Activated CD4-positive, alpha-beta T cell treated with anti-CD3 and anti-CD28 coated beads, Interleukin-2, amount 50 U/mL, for 1 hour (primary cell): ENCODE data around the gene NAALADL2.

Experiments
- DNase-seq: peaks from one replicate; pipeline ENCODE4 v3.0.0-alpha.2; 2020

Gene NAALADL2

DNA sequence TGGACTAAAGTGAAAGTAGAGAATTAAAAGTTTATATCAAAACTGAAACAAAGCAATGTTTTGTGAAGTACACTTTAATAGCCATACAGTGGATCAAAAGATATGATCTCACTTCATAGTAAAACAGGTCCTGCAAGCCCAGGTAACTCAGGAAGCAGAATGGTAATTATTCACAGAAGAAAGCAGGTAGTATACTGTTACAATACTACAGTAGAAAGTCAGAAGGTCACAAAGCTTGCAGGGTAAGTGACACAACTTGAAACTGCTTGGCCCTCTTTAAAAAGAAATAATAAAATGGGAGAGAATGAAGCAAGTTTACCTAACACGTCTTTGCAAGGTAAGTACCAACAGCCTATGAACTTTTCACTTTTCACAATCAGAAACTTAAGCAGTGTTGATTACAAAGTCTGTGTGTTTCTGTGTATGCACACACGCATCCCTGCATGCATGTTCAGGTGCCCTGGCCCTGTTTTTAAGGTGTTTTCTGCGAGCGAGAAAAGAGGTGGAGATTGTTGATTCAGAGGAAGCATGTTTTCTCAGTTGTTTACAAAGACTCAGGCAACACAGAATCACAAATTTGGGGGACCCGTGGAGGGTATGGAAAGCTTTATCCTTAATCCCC, at the start of gene NAALADL2:
TSS of gene NAALADL2 (plus strand) at position 221 of the 622 bp plus-strand sequence.
- DNase-seq = no peak

DNA sequence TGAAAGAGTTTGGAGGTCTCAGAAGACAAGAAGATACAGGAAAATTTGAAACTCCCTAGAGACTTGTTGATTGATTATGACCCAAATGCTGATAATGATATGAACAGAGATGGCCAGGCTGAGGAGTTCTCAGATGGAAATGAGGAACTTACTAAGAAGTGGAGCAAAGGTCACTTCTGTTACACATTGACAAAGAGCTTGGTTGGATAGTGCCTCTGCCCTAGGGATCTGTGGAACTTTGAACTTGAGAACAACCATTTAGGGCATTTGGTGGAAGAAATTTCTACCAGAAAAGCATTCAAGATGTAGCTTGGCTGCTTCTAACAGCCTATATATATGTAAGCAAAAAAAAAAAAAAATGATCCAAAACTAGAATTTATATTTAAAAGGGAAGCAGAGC, 48.9 kb upstream of the NAALADL2 start:
- no peak for DNase-seq

DNA sequence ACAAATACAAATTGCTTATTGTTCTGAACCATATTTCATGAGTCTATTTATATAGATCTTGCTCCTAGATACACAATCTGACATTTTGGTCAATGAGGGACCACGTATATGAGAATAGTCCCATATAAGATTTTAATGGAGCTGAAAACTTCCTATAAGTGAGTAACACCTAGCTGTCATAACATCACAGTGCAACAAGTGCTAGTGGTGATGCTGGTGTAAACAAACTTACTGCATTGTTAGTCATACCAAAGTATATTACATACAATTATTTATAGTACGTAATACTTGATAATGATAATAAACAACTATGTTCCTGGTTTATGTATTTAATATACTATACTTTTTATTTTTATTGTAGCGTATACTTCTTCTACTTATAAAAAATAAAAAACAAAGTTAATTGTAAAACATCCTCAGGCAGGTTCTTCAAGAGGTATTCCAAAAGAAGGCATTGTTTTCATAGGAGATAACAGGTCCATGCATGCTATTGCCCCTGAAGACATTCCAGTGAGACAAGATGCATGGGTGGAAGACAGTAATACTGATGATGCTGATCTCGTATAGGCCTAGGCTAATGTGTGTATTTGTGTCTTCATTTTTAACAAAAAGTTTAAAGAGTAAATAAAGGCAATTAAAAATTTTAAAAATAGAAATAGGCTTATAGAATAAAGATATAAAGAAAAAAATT, 46.8 kb upstream of the NAALADL2 start:
- DNase-seq = no peak

DNA sequence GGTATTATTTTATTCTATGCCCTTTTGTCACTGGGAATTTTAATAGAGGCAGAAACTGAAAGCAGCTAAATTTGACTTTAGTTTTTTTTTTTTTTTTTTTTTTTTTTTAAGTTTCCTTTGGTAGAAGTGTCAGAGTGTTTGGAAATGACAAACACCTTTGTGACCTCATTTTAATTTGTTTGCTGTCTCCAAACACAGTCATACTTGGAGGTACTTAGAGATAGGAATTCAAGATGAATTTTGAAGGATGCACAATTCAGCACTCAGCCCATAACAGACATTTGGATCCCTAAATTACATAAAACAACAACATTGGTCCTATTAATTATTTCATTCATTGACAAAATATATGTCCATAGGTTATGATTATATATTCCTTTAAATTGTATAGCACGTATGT, 43.4 kb upstream of the NAALADL2 start:
- DNase-seq = no peak

DNA sequence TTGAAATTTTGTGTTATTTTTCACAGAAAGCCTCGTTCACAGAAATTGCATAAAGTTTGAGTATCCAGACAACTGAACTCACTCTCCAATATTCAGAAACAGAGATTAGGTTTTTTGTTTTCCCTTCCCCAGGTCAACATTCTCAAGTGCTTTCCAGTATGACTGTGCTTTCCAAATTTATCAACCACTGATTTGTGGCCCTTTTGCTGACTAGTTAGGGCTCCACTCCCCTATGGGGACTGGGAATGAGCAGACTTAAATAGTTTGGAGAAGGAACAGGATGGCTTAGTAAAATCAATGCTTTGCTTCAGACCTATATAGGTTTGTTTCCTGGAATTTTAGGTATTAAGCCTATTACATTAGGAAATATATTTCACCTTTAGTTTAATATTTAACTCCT, 38.2 kb upstream of the NAALADL2 start:
- DNase-seq = no peak

DNA sequence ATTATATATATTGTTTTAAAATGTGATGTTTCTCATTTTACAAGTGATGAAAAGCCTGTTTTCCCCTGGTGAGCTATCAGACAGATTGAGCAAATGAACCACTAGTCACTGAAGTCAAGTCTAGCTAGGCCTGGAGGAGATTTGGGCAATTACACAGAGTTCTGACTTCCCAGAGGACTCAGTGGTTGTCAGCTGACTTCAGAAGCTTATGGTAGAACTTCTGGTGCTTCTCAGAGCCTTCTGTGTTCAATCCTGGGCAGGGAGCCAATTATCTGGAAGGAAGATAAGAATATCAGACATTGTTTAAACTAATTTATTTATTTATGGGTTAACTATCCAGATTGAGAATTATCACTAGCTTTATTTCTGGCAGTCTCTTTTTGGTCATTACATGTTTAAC, 37.7 kb upstream of the NAALADL2 start:
- no peak for DNase-seq

DNA sequence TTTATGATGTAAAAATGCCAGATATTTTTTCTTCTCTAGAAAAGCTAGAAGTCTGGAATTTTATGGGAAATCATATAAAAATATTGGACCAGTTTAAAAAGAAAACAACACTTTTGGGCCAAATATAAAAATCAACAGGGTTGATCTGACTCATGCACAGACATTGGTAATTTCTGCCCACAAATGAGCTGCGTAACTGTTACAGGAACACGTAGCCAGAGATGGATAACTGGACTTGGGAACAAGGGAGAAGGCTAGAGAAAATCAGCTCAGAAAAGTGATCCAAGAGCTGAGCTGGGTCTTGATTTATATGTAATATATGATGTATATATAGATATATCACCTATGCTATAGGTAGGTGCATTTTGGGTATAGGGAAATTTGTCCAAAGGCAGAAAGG, 36.8 kb upstream of the NAALADL2 start:
- DNase-seq = no peak

DNA sequence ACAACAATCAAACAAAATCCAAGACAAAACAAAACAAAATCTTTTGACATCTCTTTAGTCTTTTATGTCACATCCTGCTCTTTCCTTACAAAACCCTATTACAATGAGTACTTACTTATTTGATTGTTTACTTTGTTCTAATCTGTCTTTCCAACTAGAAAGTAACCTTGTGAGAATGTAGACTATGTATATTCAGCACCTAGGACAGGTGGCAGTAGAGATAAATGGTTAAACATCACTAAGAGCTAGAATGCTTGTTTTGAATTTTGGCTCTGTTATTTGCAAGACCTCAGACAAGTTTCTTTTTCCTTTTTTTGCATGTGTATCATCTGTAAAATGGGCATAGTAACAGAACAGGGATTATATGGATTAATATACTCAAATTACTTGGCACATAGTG, 33.1 kb upstream of the NAALADL2 start:
- DNase-seq = no peak

DNA sequence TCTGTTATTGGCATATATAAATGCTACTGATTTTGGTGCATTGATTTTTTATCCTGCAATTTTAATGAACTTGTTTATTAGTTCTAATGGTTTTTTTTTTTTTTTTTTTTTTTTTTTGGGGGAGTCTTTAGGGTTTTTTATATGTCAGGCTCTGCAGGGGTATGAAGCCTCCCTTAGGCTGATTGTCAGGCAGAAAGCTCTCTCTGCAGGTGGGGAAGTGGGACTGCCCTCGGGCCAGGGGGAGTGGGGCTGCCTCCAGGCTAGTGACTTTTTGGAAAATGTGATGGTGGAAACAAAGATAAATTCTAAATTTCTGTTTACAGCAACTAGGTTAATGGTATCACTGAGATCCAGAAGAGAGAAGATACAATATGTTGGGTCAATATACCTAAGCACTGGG, 14.4 kb upstream of the NAALADL2 start:
- DNase-seq = no peak

DNA sequence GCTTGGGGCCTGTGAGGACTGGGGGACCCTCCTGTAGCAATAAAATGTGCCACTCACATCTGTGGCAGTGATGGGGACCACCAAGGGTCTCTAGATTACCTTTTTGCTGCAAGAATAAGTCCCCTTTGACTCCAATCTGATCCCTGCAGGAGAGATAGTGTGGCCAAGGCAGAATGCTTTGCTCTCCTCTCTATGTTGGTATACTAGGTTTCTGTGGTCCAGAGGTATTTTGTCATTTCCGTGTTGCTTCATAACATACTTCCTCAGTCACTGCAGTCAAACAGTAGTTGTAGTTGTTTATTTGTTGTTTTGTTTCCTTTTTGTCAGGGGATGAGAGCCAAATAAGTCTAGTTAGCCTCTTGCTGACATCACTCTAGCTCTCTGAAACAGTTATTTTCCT, 13.1 kb upstream of the NAALADL2 start:
- no peak for DNase-seq

DNA sequence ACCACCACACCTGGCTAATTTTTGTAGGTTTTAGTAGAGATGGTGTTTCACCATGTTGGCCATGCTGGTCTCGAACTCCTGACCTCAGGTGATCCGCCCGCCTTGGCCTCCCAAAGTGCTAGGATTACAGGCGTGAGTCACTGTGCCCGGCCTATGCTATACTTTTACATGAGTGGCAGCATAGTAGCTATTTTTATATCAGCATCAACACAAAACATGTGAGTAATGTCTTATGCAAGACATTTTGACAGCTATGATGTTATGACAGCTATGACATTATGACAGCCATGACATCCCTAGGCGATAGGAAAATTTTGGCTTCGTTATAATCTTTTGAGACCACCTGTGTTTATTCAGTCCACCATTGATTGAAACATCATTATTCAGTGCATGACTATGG, 4.1 kb upstream of the NAALADL2 start:
- DNase-seq = no peak

DNA sequence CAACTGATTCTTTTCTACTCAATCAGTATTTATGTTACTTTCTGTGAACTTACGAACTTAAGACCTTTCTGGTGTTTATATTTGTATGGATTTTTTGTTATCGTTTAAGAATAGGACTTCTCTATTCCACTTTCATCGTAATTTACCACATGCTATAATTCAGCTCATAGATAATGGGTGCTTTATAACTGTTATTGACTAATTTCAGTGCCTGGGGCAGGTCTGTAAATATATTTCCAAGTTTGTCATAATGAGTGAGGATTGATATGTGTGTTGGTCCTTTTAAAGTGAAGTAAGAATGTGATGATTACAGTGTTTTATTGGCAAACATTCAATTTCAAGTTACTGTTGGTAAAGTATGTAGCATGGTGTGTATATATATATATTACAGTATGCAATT, 1.8 kb upstream of the NAALADL2 start:
- DNase-seq = no peak

DNA sequence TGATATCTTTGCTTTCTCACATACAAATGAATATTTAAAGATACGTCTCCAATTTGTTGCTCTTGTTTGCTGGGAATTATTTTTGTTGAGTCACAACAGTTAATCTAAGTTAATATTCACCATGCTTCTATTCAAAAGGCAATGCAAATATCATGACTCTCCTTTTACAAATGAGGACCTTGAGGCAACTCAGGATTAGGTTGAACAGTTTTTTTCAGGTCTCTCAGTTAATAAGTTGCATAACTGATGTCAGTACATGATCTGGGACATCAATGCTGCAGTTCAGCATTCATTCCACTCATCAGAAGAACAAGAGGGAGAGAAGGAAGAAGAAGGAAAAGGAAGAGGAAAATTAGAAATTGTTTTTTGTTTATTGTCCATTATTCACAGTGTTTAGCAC, 781 bp upstream of the NAALADL2 start:
- DNase-seq = no peak

DNA sequence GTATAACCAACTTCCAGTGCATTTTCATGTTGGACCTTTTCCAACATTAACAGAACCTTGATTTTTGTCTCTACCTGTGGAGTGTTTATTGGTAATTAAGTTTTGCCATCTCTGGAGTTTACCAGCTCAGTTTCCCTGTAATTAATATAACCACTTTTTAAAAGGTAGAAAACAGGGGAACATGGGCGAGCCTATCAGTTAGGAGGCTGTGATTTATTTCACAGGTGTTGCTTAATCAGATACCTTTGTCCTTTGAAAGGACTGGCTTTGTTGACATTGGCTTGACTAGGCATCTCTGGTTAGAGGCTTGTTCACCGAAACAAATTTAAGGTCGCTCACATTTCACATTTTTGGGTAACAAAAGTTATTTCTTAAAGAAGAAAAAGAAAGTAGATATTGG, 622 bp downstream of the NAALADL2 start:
- DNase-seq = no peak

DNA sequence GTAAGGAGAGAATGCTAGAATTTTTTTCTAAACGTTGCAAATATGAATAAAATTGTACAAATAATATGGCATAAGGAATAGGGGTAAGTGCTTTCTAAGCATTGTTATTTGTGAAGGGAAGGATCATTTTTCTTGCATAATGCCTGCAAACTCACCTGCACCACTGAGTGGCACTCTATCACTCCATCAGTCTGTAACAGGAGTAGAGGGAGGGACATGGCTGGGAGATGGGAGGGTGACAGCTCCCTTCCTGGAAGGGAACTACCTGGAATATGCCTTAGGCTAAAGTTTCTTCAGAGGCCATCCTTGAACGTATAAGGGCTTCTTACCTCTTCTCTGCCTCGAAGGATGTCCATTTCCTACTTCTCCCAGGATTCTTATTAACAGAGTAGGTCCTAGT, 3.0 kb downstream of the NAALADL2 start:
- DNase-seq = no peak

DNA sequence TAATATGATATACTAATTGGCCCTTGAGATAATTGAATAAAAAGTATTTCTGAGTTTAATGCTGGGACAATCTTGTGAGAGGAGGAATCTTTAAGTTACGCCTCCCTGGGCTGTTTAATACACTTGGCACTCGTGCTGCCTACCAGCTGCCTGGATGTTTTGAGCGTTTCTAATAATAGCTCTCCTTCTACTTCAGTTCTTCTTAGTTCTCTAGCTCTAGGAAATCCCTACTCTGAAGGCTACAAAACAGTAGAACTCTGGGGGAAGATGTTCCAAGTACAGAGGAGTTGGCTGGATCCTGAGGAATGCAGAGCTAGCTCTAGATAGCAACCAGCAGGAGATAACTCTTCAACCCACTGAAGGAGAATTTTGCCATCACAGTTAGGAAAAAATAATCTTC, 3.5 kb downstream of the NAALADL2 start:
- no peak for DNase-seq

DNA sequence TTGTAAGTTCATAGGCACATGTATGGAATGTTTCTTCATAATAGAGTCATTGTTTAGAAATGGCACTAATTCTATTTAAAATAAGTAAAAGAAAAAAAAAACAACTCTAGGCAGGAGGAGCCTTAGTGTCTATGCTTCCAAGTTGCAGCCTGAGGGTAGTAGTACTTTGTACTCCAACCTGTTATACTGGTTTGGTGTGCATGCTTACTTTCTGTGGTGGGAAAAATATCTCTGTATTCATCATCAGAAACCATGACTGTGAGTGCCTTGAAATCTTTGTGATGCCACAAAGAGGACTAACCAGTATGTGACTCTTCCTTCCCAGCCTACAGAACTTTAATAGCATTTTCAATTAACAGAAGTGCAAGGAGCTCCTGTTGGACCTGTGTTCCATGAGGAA, 4.4 kb downstream of the NAALADL2 start:
- no peak for DNase-seq

DNA sequence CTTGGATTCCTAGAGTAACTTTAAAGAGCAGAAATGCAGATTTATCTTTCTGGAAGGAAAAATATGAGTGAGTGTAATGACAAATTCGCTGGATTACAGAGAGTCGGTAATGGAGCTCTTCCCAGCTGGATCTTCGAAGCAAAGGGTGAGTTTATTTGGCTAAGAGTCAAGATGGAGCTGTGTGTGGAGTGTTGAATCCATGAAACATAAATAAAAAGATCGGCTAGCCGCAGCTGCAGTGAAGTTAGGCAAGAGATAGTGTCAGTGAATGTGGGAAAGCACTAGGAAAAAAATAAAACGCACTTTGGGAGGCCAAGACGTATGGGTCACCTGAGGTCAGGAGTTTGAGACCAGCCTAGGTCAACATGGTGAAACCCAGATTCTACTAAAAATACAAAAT, 10.3 kb downstream of the NAALADL2 start:
- no peak for DNase-seq

DNA sequence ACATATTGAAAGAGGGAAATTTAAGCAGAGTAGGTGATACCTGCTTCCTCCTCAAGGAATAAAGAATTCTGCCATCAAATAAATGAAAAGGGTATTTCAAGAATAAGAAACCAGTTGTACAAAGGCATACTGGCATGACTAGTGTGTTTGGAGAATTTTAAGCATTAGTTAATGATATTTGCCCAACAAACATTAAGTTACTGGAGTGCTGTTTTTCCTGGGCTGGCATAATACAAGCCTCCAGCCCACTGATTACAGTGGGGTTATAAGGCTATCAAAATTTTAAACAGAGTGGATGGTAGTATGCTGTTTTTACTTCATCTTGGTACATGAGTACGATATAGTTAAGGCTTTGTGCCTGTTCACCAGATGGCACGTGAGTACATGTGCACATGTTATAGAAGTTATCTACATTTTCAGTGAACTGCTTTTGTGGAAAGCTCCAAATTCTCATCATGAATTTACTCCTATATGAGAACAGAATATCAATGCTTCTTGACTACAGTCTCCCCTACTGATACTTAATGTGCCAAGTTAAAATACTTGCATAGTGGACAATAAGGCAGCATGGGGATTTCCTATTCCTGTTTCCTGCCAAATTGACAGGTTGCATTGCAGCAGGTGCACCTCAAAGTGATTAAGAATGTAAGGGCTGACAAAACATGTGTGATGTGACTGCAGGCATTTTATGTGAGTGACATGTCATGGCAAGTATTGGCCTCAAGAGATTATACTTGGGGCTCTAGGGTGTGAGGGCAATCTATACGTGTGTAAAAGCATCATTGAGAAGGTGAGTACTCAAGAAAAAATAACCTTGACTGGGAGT, 14.9 kb downstream of the NAALADL2 start:
- DNase-seq = no peak

DNA sequence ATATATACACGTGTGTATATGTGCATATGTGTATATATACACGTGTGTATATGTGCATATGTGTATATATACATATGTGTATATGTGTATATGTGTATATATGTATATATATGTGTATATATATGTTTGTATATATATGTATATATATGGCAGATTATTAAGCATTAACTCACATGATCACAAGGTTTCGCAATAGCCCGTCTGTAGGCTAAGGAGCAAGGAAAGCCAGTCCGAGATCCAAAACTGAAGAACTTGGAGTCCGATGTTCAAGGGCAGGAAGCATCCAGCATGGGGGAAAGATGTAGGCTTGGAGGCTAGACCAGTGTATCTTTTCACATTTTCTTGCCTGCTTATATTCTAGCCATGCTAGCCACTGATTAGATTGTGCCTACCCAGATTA, 23.7 kb downstream of the NAALADL2 start:
- no peak for DNase-seq

DNA sequence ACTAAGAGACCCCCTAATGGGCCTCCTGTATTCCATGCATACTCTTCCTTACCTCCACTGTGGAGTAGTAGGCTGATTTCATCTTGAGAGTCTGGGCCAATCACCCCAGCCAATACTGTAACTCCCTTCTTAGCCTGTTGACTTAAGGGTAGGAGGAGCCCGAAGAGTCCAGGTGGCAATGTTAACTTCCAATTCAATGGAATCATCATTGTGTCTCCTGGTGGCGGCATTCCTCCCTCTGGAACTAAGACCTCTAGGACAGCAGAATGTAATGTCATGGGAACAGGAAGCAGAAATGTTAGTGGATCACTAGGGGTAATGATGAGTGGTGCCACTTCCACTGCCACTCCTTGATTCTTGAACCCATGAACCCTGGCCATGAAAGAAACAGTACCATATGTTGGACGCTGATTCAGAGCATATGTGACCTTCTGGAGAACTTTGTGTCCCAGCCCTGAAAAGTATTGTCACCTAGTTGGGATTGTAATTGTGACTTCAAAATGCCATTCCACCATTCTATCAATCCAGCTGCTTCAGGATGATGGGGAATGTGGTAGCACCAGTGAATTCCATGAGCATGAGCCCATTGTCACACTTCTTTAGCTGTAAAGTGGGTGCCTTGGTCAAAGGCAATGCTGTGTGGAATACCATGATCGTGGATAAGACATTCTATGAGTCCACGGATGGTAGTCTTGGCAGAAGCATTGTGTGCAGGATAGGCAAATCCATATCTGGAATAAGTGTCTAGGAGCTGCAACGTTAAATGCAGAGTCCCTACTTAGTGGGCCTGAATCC, 24.9 kb downstream of the NAALADL2 start:
- DNase-seq = no peak

DNA sequence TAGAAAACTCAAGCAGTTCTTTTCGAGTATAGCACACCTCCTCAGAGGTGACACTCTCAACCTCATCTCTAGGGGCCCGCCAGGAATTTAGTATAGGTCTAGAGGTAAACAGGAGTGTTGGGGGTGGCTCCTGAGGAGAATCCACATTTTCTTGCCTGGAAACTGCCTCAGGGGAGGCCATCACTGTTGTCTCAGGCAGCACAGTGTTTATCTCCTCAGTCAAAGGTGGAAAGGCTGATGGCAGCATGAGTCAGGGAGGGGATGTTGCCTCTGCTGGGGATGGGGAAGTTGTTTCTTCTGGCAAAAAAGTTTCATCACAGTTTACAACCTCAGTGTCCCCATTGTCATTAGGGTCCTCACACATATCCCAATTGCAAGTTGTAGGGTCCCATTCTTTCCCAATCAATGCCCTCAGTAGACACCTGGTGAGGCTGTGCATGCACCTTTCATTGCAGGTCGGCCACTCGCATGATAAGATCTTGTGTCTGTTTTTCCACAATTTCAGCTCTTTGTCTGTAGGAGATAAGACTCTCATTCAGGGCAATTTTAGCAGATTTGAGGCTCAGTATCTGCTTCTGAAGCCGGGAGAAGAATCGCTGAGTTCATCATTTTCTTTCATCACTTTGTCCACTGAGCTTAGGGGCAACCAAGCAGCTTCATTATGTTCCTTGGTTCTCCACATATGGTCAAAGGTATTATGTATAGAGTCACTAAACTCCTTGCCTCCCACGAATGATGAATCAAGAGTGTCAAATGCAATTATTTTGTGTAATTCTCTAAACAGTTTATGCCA, 25.8 kb downstream of the NAALADL2 start:
- no peak for DNase-seq
